Activated CD8-positive, alpha-beta T cell treated with anti-CD3 and anti-CD28 coated beads for 36 hours (primary cell): ENCODE results near the gene OSBPL10. TPM values are rescaled to one million over a fixed set of nuclear protein-coding genes. Genes with fewer than 3 reads are reported as not detected.

ENCODE experiments used
- ATAC-seq: fragments of 200-7000 bp; cut with Tn5 transposase; one replicate; pipeline ENCODE4 v1.10.0; 2021; ENCODE audit warnings: mild to moderate bottlenecking, moderate library complexity
- CTCF ChIA-PET: fragments of 350-600 bp; sonication (Branson Sonifier 250); formaldehyde crosslinking; loops from one replicate; lab custom pipeline; 2021; ENCODE audit warnings: antibody characterized with exemption; lab: Charles Lee
- POLR2A ChIA-PET: fragments of 350-600 bp; sonication (Branson Sonifier 250); formaldehyde crosslinking; loops from one replicate; lab custom pipeline; 2021; ENCODE audit warnings: antibody characterized with exemption; lab: Charles Lee
- DNase-seq: peaks from one replicate; pipeline ENCODE4 v3.0.0-alpha.2; 2020
- H3K27ac Mint-ChIP-seq: one replicate; pipeline ENCODE4 v1.8.0; 2021; ENCODE audit warnings: mild to moderate bottlenecking, mixed read lengths
- H3K27me3 Mint-ChIP-seq: one replicate; pipeline ENCODE4 v1.8.0; 2021; ENCODE audit warnings: mixed read lengths
- H3K36me3 Mint-ChIP-seq: one replicate; pipeline ENCODE4 v1.8.0; 2021; ENCODE audit warnings: low read depth, mixed read lengths
- H3K4me1 Mint-ChIP-seq: one replicate; pipeline ENCODE4 v1.8.0; 2021; ENCODE audit warnings: low read depth, mixed read lengths
- H3K4me3 Mint-ChIP-seq: one replicate; pipeline ENCODE4 v1.8.0; 2021; ENCODE audit warnings: mild to moderate bottlenecking, moderate library complexity, mixed read lengths
- H3K9me3 Mint-ChIP-seq: one replicate; pipeline ENCODE4 v1.8.0; 2021; ENCODE audit warnings: mixed read lengths
- CTCF ChIP-seq: fragments of 200-600 bp; IDR thresholded peaks from one replicate; pipeline ENCODE4 v1.8.0; 2022; ENCODE audit warnings: antibody characterized with exemption, mild to moderate bottlenecking
- intact Hi-C: fragments of 100-400 bp; cut with micrococcal nuclease; formaldehyde crosslinking; loops from one replicate; pipeline ENCODE4 v1.10.0; 2022
- total RNA-seq, 2 experiments: library from RNA; stranded (reverse); gene quantifications; one replicate each; pipeline ENCODE4 v1.2.3, GENCODE V29; 2021

Gene OSBPL10
- total RNA-seq, 2 experiments from 2014 or later, result 1.9 to 2.1 TPM

DNA sequence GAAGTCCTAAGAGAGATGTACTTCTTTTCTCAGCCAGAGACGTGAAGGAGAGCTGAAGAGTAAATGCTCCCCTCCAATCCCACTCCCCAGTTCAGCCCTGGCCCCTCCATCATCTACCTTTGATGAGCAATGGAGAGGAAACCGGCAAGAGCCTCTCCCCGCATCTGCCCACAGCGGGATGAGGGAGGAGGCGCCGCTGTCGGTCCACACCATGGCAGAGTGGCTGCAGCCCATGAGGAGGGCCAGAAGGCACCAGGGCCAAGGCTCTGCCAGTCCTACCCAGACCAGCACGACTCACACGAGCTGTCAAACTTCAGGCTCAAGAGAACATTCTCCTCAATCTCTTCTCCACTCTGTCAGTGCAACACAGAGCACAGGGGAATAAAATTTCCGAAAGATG is 129.8 kb downstream of the OSBPL10 start:
- ATAC-seq, result no peak
- H3K27me3 Mint-ChIP-seq, result peaks cover 4% of the 10 kb centered on the region
- no peaks in the 10 kb centered on the region for H3K4me1 Mint-ChIP-seq
- CTCF ChIA-PET, result interaction anchor here (1.0 to 1.6 kb wide), 2 partner anchors 10 to 168 kb away, joined by 3 to 6 read pairs; no protein-coding TSS in a partner anchor
- no peaks in the 10 kb centered on the region for H3K9me3 Mint-ChIP-seq
- POLR2A ChIA-PET, result no interaction called here
- intact Hi-C loops, result no loop called here
- H3K4me3 Mint-ChIP-seq, result no peak overlapping the region
- H3K36me3 Mint-ChIP-seq, result no peaks in the 10 kb centered on the region
- H3K27ac Mint-ChIP-seq, result no peak overlapping the region
- no peak for DNase-seq
- TF ChIP-seq CTCF, result no peak

DNA sequence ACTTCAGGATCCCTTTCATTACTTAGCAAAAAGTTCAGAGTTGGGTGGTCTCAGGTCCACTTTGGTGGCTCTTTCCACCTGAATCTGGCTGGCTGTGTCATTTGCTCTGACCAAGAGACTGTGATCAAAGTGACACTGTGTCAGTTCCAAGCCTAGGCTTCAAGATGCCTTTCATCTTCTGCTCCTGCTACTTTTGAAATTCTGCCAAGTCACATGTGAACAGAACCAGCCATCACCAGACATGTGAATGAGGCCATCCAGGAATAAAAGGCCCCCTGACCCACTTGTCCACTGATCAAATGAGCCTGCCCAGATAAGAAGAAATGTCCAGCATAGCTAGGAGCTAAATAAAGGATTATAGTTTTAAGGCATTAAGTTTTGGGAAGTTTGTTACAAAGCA is 132.2 kb downstream of the OSBPL10 start:
- Mint-ChIP-seq H3K27me3 (peaks cover 4% of the 10 kb centered on the region), H3K4me3 (no peak overlapping the region), H3K36me3 (no peaks in the 10 kb centered on the region), H3K27ac (no peak overlapping the region), H3K4me1 (no peaks in the 10 kb centered on the region), H3K9me3 (no peaks in the 10 kb centered on the region)
- DNase-seq (no peak), ATAC-seq (no peak)
- ChIA-PET CTCF (no interaction called here), POLR2A (no interaction called here)
- intact Hi-C loops, result no loop called here
- TF ChIP-seq CTCF, result no peak

- H3K27me3 Mint-ChIP-seq, result peaks cover 4% of the 10 kb centered on the region
- H3K4me3 Mint-ChIP-seq, result no peak overlapping the region
- DNase-seq (no peak), ATAC-seq (no peak)
- intact Hi-C loops, result no loop called here
- H3K27ac Mint-ChIP-seq, result no peak overlapping the region
- ChIA-PET POLR2A (no interaction called here), CTCF (no interaction called here)
- H3K36me3 Mint-ChIP-seq, result no peaks in the 10 kb centered on the region
- H3K4me1 Mint-ChIP-seq, result no peaks in the 10 kb centered on the region
- H3K9me3 Mint-ChIP-seq, result no peaks in the 10 kb centered on the region
- no peak for TF ChIP-seq CTCF
These were observed 132.8 kb downstream of the OSBPL10 start for GRCh38 chr3:31848163-31848818.

DNA sequence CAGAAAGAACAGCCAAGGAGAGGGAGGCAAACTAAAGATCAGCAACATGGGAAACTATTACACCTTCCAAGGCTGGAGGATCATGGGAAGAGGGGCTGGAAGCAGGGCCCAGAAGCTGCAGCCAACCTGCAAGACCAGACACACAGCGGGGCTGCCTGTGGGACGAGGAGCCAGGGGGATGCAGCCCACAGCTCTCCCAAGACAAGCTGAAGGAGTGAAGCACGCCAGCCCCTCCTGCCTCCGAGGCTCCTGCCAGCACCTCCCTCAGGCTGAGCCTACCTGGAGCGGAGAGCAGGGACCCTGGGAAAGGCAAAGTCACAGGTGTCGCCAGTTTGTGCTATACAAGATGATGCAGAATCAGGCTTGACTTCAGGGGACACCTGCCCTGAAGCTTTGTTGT is 133.3 kb downstream of the OSBPL10 start:
- H3K36me3 Mint-ChIP-seq, result no peaks in the 10 kb centered on the region

More for the DNA sequence above, 133.3 kb downstream of the OSBPL10 start:
- Mint-ChIP-seq H3K27ac (no peak overlapping the region), H3K9me3 (no peaks in the 10 kb centered on the region), H3K27me3 (peaks cover 3% of the 10 kb centered on the region), H3K4me3 (no peak overlapping the region), H3K4me1 (no peaks in the 10 kb centered on the region)
- intact Hi-C loops, result no loop called here
- DNase-seq (no peak), ATAC-seq (no peak)
- TF ChIP-seq CTCF, result no peak
- CTCF ChIA-PET, result no interaction called here
- POLR2A ChIA-PET, result no interaction called here
